Measurements from ENCODE around the gene UVRAG. TPM values are rescaled to one million over a fixed set of nuclear protein-coding genes. Genes with fewer than 3 reads are reported as not detected.

UVRAG gene
- total and polyA plus RNA-seq, 4 donors, result 4.4 to 15.1 (median 10.0) TPM

- Histone ChIP-seq H3K27ac (ENCODE audit: low read depth in 1 of 2, low read length in 2 of 2) (no peak overlapping the region), H3K4me3 (ENCODE audit: low read depth in 1 of 3, low read length in 3 of 3) (no peak overlapping the region), H3K27me3 (ENCODE audit: control insufficient read depth in 4 of 4, insufficient read depth in 4 of 4, low read length in 3 of 4) (no peaks in the 10 kb centered on the region), H3K9ac (ENCODE audit: low read depth in 1 of 2, low read length in 2 of 2) (no peak overlapping the region), H3K36me3 (ENCODE audit: control insufficient read depth in 4 of 4, insufficient read depth in 3 of 4, low read depth in 1 of 4, low read length in 3 of 4) (peaks cover 0 to 3% (median 0%) of the 10 kb centered on the region in 4 donors), H3K9me3 (ENCODE audit: control insufficient read depth in 4 of 4, low read length in 3 of 4) (no peaks in the 10 kb centered on the region), H3K4me1 (ENCODE audit: control insufficient read depth in 4 of 4, insufficient read depth in 4 of 4, low read length in 3 of 4) (no peaks in the 10 kb centered on the region)
- TF ChIP-seq CTCF (IDR thresholded peaks at IDR 0.05; ENCODE audit: low read depth, low read length, missing input control) (no peak), HNF4G (IDR thresholded peaks at IDR 0.05) (no peak), SP1 (IDR thresholded peaks at IDR 0.05) (no peak)
- DNase-seq (ENCODE audit: low spot score), result no peak
- 92% methylated on average over 3 of the region's 3 CpGs for WGBS
These were observed 208.4 kb downstream of the UVRAG start for GRCh38 chr11:76023236-76024068.

- no peaks in the 10 kb centered on the region for H3K4me1 ChIP-seq (ENCODE audit: control insufficient read depth in 4 of 4, insufficient read depth in 4 of 4, low read length in 3 of 4)
- TF ChIP-seq CTCF (IDR thresholded peaks at IDR 0.05; ENCODE audit: low read depth, low read length, missing input control) (no peak), REST (IDR thresholded peaks at IDR 0.05) (no peak), ZBTB33 (IDR thresholded peaks at IDR 0.05) (no peak)
- no peak overlapping the region for H3K9ac ChIP-seq (ENCODE audit: low read depth in 1 of 2, low read length in 2 of 2)
- no peak overlapping the region for H3K4me3 ChIP-seq (ENCODE audit: low read depth in 1 of 3, low read length in 3 of 3)
- H3K27me3 ChIP-seq (ENCODE audit: control insufficient read depth in 4 of 4, insufficient read depth in 4 of 4, low read length in 3 of 4), result no peaks in the 10 kb centered on the region
- no peaks in the 10 kb centered on the region for H3K36me3 ChIP-seq (ENCODE audit: control insufficient read depth in 4 of 4, insufficient read depth in 3 of 4, low read depth in 1 of 4, low read length in 3 of 4)
- DNase-seq (ENCODE audit: low spot score), result no peak
- no peak overlapping the region for H3K27ac ChIP-seq (ENCODE audit: low read depth in 1 of 2, low read length in 2 of 2)
- 85% methylated on average over 1 of the region's 1 CpG for WGBS
- H3K9me3 ChIP-seq (ENCODE audit: control insufficient read depth in 4 of 4, low read length in 3 of 4), result no peaks in the 10 kb centered on the region
These were observed 210.1 kb downstream of the UVRAG start for GRCh38 chr11:76025068-76025467.
